Thymus (tissue), 11 donors: Measurements from ENCODE around the gene CDK14. TPM values are rescaled to one million over a fixed set of nuclear protein-coding genes. Genes with fewer than 3 reads are reported as not detected.

Experiments used
- DNase-seq, 9 donors: peaks; one replicate each; pipeline ENCODE4 v3.0.0-alpha.2; 2013; ENCODE audit warnings: low spot score in 9 of 9, low read depth in 6 of 9, missing footprints in 1 of 9
- H3K27ac ChIP-seq, 2 donors: one replicate each; pipeline ENCODE4 v1.5.1; 2013; ENCODE audit warnings: control low read depth in 1 of 2, low read depth in 1 of 2, low read length in 1 of 2, mild to moderate bottlenecking in 1 of 2, moderate library complexity in 1 of 2
- H3K27me3 ChIP-seq, 2 donors: one replicate each; pipeline ENCODE4 v1.5.1; 2013; ENCODE audit warnings: low read length in 1 of 2; ENCODE audit not compliant: control insufficient read depth in 2 of 2, insufficient read depth in 1 of 2
- H3K36me3 ChIP-seq, 2 donors: one replicate each; pipeline ENCODE4 v1.5.1; 2013; ENCODE audit warnings: low read length in 1 of 2, mild to moderate bottlenecking in 1 of 2, moderate library complexity in 1 of 2; ENCODE audit not compliant: control insufficient read depth in 2 of 2, insufficient read depth in 2 of 2
- H3K4me1 ChIP-seq, 2 donors: one replicate each; pipeline ENCODE4 v1.5.1; 2013; ENCODE audit warnings: low read length in 2 of 2; ENCODE audit not compliant: control insufficient read depth in 2 of 2, insufficient read depth in 2 of 2
- H3K4me3 ChIP-seq, 2 donors: one replicate each; pipeline ENCODE4 v1.5.1; 2013; ENCODE audit warnings: low read length in 2 of 2, control low read depth in 1 of 2, mild to moderate bottlenecking in 1 of 2
- H3K9me3 ChIP-seq, 2 donors: one replicate each; pipeline ENCODE4 v1.5.1; 2013; ENCODE audit warnings: low read length in 1 of 2, mild to moderate bottlenecking in 1 of 2; ENCODE audit not compliant: control insufficient read depth in 2 of 2, insufficient read depth in 1 of 2
- WGBS: extraction: QIAGEN DNeasy Blood & Tissue Kit; methylation state at CpG from one replicate; pipeline ENCODE4 v1.1.7; 2013; 5-methylcytosine and 5-hydroxymethylcytosine counted together
- polyA plus RNA-seq: library from polyadenylated mRNA; stranded (reverse); fragments of 200-250 nt; gene quantifications from one replicate; pipeline ENCODE4 v1.2.3, GENCODE V29; 2013
- total RNA-seq: library from RNA; stranded (reverse); fragments of 120-200 nt; gene quantifications from one replicate; pipeline ENCODE4 v1.2.4, GENCODE V29; 2013
- donor health status: healthy.

CDK14 gene
- total and polyA plus RNA-seq, 2 donors: 7.6 to 9.0 TPM

GRCh38 chr7:90892213-90892612 is 296.1 kb downstream of the CDK14 start:
- no peaks in the 10 kb centered on the region for H3K4me1 ChIP-seq

DNA sequence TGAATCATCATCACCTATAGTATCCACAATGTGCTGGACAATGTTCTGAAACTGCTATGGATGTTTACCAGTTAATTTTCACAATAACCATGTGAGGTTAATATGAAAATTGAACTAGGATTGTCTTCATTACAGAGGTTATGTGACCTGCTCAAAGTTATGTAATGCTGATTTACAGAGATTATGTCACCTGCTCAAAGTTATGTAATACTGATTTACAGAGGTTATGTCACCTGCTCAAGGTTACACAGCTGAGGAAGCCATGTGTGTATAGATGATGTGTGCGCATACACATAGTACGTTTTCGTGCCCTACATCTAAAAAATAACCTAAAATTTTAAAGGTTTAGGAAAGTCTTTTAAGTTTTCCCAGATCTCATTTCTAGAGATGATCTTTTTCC is 298.0 kb downstream of the CDK14 start:
- no peaks in the 10 kb centered on the region for H3K9me3 ChIP-seq
- H3K4me1 ChIP-seq: no peaks in the 10 kb centered on the region
- no peaks in the 10 kb centered on the region for H3K27me3 ChIP-seq
- H3K27ac ChIP-seq: no peak overlapping the region
- 97% methylated on average over 3 of the region's 3 CpGs for WGBS
- DNase-seq: no peak
- H3K36me3 ChIP-seq: no peaks in the 10 kb centered on the region
- H3K4me3 ChIP-seq: no peak overlapping the region

More at GRCh38 chr7:90892213-90892612, 296.1 kb downstream of the CDK14 start:
- Histone ChIP-seq H3K36me3 (no peaks in the 10 kb centered on the region), H3K4me3 (no peak overlapping the region), H3K9me3 (no peaks in the 10 kb centered on the region), H3K27me3 (no peaks in the 10 kb centered on the region), H3K27ac (no peak overlapping the region)
- DNase-seq: no peak
- WGBS: 98% methylated on average over 2 of the region's 2 CpGs

DNA sequence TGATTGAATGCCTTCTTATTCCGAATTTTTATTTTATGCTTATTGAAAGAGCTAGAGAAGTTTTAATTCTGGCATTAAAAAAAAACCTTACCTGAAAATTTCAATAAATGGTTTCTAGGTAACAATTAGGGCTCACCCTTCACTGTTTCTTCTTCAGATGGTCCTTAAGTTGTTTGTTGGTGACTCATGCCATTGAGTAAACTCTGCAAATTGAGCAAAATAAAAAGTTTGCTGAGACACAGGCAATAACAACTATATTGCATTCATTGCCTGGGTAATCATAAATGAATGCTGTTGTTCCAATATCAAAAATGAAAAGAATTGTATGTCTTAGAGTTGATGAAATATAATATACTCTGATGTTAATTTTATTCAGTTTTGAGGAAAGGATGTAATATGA is 300.3 kb downstream of the CDK14 start:
- H3K4me3 ChIP-seq: no peak overlapping the region
- no peaks in the 10 kb centered on the region for H3K4me1 ChIP-seq
- no peak overlapping the region for H3K27ac ChIP-seq
- no peaks in the 10 kb centered on the region for H3K9me3 ChIP-seq
- no peaks in the 10 kb centered on the region for H3K36me3 ChIP-seq
- no peak for DNase-seq
- H3K27me3 ChIP-seq: no peaks in the 10 kb centered on the region
- WGBS: 91% methylated on average over 1 of the region's 1 CpG

GRCh38 chr7:90897961-90898469 is 301.9 kb downstream of the CDK14 start:
- Histone ChIP-seq H3K27ac (no peak overlapping the region), H3K4me1 (no peaks in the 10 kb centered on the region), H3K4me3 (no peak overlapping the region), H3K27me3 (no peaks in the 10 kb centered on the region), H3K36me3 (no peaks in the 10 kb centered on the region), H3K9me3 (no peaks in the 10 kb centered on the region)
- no peak for DNase-seq

- WGBS: 79% methylated on average over 4 of the region's 4 CpGs
- no peak for DNase-seq
- H3K4me1 ChIP-seq: no peaks in the 10 kb centered on the region
Measured at GRCh38 chr7:90900628-90901356, 304.7 kb downstream of the CDK14 start.

GRCh38 chr7:90903841-90904240 is 307.7 kb downstream of the CDK14 start:
- 87% methylated on average over 3 of the region's 3 CpGs for WGBS
- DNase-seq: no peak
- Histone ChIP-seq H3K27ac (no peak overlapping the region), H3K36me3 (no peaks in the 10 kb centered on the region), H3K4me3 (no peak overlapping the region), H3K4me1 (no peaks in the 10 kb centered on the region), H3K27me3 (no peaks in the 10 kb centered on the region), H3K9me3 (peaks cover 0 to 3% of the 10 kb centered on the region in 2 donors)

More at GRCh38 chr7:90900628-90901356, 304.7 kb downstream of the CDK14 start:
- H3K9me3 ChIP-seq: peaks cover 0 to 3% of the 10 kb centered on the region in 2 donors
- H3K36me3 ChIP-seq: no peaks in the 10 kb centered on the region
- H3K27ac ChIP-seq: no peak overlapping the region
- H3K4me3 ChIP-seq: no peak overlapping the region
- no peaks in the 10 kb centered on the region for H3K27me3 ChIP-seq

DNA sequence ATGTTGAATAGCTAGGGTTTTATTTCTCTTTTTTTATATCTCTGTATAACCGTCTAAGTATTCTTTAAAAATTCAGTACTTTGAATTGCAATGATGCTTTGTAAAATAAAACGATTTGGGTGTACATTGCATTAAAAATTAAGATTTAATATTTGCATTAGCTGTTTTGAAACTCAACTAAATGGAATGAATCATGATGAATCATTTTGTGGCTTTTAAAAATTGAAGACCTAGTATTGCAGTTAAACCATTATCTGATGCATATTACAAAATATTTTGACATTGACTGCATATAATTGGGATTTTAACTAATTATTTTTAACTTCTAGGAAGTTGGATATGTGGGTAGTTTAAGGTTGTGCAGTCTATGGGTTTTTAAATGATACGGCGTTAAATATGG is 314.0 kb downstream of the CDK14 start:
- Histone ChIP-seq H3K36me3 (no peaks in the 10 kb centered on the region), H3K27ac (no peak overlapping the region), H3K9me3 (no peaks in the 10 kb centered on the region), H3K27me3 (no peaks in the 10 kb centered on the region), H3K4me1 (no peaks in the 10 kb centered on the region), H3K4me3 (no peak overlapping the region)
- DNase-seq: no peak
- WGBS: 96% methylated on average over 4 of the region's 4 CpGs

- Histone ChIP-seq H3K27ac (no peak overlapping the region), H3K27me3 (no peaks in the 10 kb centered on the region), H3K4me3 (no peak overlapping the region), H3K4me1 (no peaks in the 10 kb centered on the region), H3K36me3 (no peaks in the 10 kb centered on the region), H3K9me3 (no peaks in the 10 kb centered on the region)
- whole genome bisulfite sequencing: 71% methylated on average over 4 of the region's 4 CpGs
- no peak for DNase-seq
Measured at GRCh38 chr7:90916319-90916718, 320.2 kb downstream of the CDK14 start.

DNA sequence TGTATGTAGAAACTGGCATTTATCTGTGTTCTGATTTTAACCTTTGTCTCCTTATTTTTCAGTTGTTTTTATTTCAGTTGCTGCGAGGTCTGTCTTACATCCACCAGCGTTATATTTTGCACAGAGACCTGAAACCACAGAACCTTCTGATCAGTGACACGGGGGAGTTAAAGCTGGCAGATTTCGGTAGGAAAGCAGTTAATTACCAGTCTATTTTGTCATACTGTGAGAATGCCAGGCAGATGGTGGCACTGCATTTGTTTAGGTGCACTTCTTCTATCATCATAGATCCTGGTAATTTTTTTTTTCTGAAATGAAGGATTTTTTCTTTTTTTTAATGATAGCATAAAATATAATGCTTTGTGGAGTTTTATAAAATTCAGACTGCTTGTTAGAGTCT is 321.4 kb downstream of the CDK14 start:
- Histone ChIP-seq H3K9me3 (no peaks in the 10 kb centered on the region), H3K4me3 (no peak overlapping the region), H3K36me3 (no peaks in the 10 kb centered on the region), H3K4me1 (no peaks in the 10 kb centered on the region), H3K27me3 (no peaks in the 10 kb centered on the region), H3K27ac (no peak overlapping the region)
- 89% methylated on average over 4 of the region's 4 CpGs for WGBS
- DNase-seq: no peak
